HG03025 (cell line): ENCODE results near the gene SFSWAP.
A peak's percentile ranks its signal among the peaks of the same experiment; 100 is the strongest.
"Not testable (repeated sequence)": the region's sequence is repeated elsewhere in the genome, so short reads cannot be mapped to it uniquely, and the experiment has no call there.

Experiments
- ATAC-seq: cut with Tn5 transposase; IDR thresholded peaks from one replicate; pipeline ENCODE4 v1.9.1; 2021; ENCODE audit warnings: mild to moderate bottlenecking, moderate library complexity; ENCODE audit not compliant: unreplicated experiment, low FRiP score

SFSWAP gene

DNA sequence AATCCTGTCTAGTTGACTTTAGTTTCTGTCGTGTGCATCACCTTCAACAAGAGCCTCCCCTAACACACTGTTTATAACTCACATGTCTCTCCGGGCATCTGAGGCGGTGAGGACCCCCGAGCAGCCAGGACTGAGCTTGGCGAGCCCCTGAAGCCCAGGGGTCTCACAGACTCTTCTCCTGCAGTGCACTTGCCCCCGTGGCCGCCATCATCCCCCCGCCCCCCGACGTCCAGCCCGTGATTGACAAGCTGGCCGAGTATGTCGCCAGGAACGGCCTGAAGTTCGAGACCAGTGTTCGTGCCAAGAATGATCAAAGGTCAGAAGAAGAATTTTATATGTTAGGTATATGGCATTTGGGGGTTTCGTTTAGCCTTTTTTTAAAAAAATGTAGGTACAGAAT is 43.3 kb downstream of the SFSWAP start:
- ATAC-seq, result no peak

DNA sequence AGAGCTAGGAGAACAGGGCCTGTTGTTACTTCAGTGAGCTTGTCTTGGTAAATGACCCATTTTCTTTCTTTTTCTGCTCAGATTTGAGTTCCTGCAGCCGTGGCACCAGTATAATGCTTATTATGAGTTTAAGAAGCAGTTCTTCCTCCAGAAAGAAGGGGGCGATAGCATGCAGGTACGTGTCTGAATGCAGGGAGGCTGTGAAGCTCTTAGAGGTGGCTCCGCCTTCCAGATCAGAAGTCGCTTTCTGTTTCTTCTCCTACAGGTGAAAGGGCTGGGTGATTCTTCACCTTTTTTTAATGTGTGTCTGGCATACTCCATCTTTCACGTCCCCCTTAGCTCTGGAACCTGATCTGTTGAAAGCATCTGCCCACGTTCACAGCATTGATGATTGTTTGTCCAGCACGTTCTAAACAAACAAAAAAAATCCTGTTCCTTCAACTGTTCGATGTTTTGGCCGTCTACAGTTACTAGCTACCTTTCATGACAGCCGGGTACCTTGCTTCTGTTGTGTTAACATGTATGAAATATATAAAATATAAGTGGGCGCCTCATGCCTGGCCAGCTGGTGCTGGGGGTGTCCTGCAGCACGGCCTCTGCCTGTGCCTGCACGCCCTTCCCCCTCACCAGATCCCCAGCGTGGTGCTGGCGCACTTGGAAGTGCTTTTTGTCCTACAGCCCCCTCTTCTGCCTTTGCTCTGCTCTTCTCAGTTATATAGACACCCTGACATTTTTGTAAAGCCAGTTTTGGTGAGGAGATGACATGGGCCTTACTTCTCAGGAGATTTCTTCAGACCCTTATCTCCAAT is 44.6 kb downstream of the SFSWAP start:
- no peak for ATAC-seq

DNA sequence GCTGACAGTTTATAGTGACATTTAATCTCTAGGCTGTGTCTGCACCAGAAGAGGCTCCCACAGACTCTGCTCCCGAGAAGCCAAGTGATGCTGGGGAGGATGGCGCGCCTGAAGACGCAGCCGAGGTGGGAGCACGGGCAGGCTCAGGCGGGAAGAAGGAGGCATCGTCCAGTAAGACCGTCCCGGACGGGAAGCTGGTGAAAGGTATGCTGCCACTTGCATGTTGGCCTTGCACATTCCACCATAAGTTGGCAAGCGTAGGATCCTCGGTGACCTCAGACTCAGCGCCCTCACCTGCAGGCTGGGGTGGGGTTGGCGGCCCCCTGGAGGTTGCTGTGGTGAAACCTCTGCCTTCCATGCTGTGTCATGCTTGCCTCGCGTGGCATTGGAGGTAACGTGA is 45.6 kb downstream of the SFSWAP start:
- no peak for ATAC-seq

DNA sequence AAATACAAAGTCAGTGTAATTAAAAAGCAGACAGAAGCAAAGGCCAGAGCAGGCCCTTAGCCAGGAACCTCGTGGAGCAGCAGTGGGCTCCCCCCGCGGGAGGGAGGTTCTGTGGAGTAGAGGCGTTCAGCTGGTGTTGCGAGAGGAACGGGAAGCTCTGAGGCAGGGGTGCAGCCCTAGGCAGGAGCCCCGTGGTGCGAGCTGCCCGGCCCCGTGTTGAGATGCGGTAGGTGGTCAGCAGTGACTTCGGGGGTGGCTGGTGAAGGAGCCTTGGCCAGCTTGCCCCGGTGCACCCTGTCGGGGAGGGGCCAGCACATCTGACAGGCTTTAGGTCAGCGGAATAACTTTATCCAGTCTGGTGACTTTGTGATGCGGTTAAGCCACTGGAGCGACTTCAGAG is 46.2 kb downstream of the SFSWAP start:
- no peak for ATAC-seq

DNA sequence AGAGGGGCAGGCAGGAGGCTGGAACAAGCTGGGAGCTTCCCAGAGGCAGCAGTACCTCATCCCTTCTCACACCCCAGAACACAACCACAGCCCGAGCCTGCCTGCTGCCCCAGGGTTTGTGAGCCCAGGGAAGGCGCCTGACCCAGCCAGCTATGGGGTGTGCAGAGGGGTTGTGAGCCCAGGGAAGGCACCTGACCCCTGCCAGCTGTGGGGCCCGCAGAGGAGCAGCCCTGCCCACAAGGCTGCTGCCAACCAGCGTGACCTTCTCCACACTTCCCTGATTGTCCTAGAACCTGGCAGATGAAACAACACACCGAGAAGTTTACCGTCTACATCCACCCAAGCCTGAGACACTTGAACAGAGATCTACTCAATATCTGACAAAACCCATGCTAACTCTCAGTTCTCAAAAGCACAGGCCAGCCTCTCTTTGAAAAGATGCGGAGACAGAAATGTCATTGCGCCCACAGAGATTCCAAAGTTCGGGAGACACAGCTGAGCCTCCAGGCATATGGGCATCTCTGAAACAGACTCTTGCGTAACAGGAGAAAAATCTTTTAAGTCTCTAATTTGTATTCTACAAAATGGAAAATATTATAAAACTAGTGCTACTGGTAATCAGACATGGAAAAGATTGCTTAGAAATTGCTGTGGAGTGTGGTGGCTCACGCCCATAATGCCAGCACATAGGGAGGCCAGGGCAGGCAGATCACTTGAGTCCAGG is 47.3 kb downstream of the SFSWAP start:
- no peak for ATAC-seq

DNA sequence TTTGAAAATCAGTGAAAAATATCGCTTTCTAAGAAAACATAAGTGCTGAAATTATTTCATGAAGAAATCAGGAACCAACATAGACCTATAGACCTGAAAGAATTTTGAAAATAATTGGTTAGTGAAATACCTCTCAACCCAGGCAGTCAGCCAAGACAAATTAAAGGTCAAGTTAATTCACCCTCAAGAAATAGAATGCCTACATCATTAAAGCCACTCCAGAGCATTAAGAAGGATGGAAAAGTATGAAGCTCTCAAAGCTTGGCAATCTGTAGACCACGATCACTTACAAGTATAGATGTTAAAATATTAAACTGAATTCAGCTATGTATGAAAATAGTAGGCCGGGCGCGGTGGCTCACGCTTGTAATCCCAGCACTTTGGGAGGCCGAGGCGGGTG is 48.3 kb downstream of the SFSWAP start:
- ATAC-seq, result no peak

DNA sequence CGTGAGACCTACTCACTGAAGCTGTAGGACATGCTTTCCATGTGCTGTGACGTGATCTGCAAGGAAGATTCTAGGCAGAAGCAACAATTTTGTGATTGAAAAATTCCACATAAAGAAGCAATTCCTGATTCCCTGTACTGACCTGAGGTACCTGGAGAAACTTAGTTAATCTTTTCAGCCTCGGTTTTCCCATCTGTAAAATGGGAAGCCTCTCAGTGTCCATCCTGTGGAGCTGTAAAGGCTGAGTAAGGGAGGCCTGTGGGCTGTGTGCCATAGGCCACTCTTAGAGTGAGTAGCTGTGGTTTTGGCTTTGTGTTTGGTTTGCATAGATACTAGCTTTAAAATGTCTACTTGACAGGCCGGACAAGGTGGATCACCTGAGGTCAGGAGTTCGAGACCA is 50.7 kb downstream of the SFSWAP start:
- no peak for ATAC-seq

DNA sequence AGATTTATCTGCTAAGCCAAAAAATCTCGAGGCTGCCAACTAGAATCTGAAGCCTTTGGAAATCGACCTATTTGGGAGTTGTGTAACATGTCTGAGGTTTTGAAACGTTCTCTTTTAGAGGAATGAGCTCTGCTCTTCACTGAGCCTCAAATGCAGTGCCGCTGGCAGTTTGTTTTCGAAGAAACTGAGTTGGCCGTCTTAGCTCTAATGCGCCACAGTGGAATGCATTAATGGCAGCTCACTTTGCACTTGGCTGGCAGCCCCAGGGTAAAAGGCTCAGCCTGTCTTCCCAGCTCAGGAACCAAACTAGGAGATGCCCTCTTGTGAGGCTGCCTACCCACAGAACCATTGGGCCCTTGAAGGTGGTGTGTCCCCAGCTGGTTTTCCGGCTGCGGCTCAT is 53.8 kb downstream of the SFSWAP start:
- no peak for ATAC-seq

DNA sequence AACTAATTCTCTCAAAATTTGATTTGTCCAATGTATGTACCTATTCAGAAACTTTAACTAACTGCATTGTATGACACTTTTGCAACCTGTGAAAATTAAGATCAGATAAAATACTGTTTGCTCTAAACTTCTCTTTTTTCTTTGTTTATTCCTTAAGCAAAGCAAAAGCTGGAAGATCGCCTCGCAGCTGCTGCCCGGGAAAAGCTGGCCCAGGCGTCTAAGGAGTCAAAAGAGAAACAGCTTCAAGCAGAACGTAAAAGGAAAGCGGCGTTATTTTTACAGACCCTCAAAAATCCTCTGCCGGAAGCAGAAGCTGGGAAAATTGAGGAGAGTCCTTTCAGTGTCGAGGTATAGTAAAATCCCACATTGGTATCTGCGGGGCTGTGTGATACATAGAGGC is 55.1 kb downstream of the SFSWAP start:
- no peak for ATAC-seq

DNA sequence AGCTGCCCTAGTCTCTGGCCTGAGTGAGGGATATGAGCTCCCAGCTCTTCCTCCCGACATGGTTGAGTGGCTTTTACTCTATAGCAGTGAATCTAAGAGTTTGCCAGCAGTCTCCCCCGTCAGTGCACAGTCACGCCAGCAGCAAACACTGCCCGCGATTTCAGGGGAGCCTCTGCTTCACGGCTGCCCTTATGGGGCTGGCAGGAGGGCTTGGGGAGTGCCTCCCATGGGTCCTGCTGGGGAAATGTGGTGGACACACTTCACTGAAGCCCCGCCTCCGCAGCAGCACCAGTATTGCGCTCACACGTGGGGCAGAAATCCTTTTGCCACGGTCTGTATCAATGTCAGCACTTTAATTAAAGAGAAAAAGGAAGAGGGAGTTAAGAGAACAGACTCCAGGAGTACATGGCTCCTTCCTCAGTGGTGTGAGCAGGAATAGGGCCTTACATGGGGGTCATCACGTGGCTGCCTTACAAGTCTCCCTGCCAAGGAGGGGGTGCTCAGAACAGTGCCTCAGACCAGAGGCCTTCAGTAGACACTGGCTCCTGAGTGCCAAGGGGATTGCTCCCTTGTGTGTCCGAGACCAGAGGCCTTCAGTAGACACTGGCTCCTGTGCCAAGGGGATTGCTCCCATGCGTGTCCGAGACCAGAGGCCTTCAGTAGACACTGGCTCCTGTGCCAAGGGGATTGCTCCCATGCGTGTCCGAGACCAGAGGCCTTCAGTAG is 55.7 kb downstream of the SFSWAP start:
- no peak for ATAC-seq

DNA sequence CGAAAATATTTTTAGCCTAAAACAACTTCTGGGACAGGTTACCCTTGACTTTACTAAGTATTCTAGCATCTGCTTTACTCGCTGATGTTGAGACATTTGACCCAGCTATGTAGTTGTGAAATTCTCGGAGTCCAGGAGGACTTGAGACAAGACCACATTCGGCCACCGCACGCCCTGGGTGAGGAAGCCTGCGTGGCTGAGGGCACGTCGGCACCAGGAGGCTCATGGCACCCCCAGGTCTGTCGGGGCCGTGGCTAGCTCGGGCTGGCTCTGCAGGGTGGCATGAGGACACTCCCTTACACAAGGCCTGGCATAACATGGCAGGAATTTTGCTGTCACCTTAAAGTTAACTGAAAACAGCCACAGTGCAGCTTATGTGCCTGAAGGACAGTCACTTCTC is 59.2 kb downstream of the SFSWAP start:
- no peak for ATAC-seq

DNA sequence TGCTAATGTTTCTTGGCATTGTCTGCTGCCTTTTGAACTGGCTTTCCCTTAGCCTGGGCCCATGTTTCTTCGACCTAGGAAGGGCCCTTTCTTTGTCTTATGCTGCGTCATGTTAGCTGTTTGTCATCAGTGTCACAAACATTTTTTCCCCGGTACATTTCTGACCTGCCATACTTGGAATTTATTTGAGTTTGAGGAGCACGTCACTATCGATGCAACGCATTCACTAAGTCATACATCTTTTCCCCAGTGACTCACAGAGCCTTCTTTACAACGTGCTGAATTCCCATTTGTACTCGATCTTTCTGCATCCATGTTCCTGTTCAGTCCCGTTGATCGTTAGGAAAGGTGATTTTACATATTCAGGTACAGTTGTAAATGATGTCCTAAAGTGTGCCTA is 61.1 kb downstream of the SFSWAP start:
- ATAC-seq, result no peak

DNA sequence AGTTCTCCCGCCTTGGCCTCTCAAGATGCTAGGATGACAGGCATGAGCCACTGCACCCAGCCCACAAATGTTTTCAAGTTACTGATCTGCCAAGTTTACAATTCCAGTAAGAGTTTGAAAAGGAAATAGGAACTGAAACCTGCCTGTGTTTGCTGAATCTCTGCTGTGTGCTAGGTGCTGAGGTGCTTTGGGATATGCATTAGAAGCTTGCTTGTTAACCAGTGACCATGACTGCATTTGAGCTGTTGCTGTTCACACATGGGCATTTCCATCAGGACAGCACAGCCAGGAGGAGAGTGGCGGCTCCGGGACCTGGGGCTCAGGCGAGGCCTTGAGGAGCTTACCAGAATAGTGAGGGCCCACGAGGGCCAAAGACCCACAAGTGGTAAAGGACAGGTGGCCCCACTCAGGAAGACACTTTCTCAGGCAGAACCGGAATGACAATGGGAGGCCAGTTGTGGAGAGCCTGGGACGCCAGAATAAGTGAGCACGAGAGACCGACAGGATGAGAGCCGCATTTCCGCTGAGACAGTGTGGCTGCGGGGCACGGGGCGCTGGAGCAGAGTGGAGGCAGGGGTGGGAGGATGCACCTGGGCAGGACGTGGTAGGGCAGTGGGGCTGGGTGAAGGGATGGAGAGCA is 62.8 kb downstream of the SFSWAP start:
- ATAC-seq, result peak; percentile 73

DNA sequence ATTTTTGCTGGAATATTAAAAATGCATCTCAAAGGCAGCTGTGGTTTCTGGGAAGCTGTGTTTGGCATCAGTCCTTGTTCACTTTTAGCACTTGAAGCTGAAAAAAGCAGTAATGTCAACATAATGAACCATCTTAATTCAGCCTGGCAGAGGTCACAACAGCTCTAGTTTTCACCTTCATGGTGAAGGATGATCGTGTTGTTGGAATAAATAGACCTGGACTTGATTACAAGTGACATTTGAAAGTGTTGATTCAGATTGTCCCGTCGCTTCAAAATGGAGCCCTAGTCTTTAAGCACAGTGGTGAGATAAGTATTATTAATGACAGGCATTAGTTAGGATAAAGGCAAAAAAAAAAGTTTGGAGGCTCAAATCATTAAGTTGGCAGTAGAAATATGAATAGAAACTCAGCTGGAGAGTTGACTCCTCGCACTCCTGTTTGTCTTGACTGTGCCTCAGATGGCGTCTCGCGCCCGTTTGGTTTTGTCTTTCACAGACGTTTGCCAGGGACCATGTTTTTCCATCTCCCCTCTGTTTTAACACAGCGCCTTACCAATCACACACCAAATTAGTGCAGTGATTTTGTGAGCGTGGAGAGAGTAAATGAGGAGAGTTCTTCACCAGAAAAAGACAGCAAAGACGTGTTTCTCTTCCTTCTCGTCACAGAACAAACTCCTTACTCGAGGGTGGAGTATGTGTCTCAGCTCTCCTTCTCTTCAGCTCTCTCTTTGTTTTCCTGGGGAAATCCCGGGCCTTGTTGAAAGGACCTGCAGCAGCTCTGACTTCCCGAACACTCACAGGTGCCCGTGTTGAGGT is 63.9 kb downstream of the SFSWAP start:
- ATAC-seq, result no peak

DNA sequence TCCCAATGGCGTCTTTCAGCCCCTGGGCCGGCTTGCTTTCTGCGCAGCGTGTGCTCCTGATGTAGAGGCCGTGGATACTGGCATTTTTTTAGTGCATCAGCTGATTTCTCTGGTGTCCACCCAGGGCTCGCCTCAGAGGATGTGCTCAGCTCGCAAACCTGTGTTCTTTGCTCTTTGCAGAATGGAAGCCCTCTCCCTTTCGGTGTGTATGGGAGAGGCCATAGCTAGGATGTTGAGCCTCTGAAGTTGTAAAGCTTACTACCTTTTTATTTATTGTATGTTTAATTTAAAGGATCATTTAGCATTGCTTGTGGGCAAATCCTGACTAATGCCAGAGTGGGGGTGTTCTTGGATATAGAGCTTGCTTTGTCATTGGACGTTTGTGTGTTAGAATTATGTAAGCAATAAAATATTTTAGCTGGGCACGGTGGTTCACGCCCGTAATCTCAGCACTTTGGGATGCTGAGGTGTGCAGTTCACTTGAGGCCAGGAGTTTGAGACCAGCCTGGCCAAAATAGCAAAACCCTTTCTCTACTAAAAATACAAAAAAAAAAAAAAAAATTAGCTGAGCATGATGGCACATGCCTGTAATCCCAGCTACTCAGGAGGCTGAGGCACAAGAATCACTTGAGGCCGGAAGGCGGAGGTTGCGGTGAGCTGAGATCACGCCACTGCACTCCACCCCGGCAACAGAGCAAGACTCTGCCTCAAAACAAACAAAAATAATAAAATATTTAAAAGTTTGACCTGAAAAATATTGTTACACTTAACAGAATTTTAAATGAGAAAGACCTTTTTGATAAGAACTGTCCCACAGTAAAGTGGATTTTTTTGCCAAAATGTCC is 64.7 kb downstream of the SFSWAP start:
- ATAC-seq, result no peak

DNA sequence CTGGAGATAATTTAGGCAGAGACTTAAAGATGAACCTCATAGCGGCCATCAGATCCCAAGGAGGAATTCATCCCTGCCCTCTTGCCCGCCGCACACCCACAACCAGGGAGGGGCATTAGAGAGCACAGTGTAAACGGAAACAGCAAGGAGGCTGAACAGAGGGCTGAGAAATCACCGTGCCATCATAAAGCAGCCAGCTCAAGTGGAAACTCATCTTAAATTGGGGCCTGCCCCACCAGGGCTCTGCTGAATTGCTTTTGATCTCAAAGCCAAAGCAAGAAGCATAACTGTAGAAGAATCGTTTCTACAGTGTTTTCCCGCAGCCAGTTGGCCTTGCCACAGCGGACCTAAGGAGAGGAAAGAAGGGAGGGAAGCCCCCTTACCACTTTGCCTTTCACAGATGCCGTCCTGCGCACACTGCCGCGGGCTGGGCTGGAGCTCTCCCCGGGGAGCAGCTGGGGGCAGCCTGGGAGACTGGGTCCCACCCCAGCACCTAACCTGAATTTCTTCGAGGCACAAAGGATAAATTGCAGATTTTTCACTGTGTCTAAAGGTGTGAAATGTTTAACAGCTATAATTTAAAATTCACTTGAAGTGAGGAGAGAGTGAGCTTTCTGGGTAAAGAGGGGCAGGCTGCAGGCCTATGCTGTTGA is 65.5 kb downstream of the SFSWAP start:
- ATAC-seq, result no peak

DNA sequence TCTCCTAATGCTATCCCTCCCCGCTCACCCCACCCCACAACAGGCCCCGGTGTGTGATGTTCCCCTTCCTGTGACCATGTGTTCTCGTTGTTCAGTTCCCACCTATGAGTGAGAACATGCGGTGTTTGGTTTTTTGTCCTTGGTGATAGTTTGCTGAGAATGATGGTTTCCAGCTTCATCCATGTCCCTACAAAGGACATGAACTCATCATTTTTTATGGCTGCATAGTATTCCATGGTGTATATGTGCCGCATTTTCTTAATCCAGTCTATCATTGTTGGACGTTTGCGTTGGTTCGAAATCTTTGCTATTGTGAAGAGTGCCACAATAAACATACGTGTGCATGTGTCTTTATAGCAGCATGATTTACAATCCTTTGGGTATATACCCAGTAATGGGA is 66.4 kb downstream of the SFSWAP start:
- not testable (repeated sequence) for ATAC-seq

DNA sequence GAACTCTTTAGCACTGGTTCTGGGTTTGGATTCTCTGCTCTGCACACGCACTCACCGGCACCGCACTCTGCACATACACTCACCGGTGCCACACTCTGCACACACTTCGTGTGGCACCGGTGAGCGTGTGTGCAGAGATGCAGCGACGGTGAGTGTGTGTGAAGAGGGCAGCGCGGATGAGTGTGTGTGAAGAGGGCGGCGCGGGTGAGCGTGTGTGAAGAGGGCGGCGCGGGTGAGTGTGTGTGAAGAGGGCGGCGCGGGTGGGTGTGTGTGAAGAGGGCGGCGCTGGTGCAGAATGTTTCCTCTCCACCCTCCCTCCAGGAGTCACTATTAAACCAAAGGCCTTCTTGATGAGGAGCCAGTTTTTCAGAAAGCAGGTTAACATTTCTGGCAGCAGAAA is 68.1 kb downstream of the SFSWAP start:
- ATAC-seq, result no peak

DNA sequence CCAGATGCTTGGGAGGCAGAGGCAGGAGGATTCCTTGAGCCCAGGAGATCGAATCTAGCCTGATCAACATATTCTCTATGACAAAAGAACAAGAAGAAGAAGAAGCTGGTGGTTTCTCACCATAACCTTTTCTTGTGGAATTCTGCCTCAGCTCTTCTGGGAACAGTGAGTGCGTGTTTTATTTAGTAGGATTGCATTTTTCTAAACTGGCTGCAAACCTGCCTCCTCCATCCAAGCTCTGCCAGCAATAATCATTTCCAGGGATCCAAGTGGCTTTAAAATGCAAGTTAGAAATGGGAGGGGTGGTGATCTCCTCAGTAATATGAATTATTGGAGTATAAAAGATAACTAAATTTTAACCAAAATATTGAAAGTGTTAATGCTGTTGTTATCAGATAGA is 71.2 kb downstream of the SFSWAP start:
- no peak for ATAC-seq
